Measurements from ENCODE around the gene FOSL2. TPM values are rescaled to one million over a fixed set of nuclear protein-coding genes. Genes with fewer than 3 reads are reported as not detected.

Gene FOSL2
- total and polyA plus RNA-seq, 3 donors from 2014 or later, result 14.1 to 39.7 (median 24.3) TPM

DNA sequence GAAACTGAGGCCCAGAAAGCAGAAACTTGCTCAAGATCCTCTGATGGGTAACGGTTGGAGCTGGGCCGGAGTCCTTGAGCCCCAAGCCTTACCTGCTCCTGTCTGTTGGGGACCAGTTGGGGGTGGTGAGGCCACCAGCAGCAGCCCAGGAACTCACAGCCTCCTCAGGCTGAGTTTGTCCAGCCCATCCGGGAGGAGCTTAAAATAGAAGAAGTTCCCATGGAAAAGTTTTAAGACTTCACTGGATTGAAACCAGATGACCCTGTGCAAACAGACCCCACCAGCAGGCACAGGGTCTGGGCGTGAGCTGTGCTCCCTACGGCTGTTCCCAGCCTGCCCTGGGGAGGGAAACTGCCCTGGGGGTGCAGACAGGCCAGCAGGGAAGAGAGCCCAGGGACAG is 40.6 kb upstream of the FOSL2 start:
- intact Hi-C loops (cut with DNase I; ENCODE audit: low total_unique reads), result no loop called here
- Histone ChIP-seq H3K27me3 (no peaks in the 10 kb centered on the region), H3K36me3 (ENCODE audit: low read depth, missing control alignments) (no peaks in the 10 kb centered on the region), H3K9me3 (no peaks in the 10 kb centered on the region), H3K27ac (peak overlapping the region in 1 of 2 donors; percentile 1), H3K4me3 (no peak overlapping the region), H3K4me1 (peaks cover 25% of the 10 kb centered on the region)
- no peak for DNase-seq
- TF ChIP-seq CTCF (IDR thresholded peaks at IDR 0.05) (no peak), POLR2A (IDR thresholded peaks at IDR 0.05) (no peak)
- 67 to 79% methylated on average over 5 of the region's 5 CpGs for WGBS, 2 donors

GRCh38 chr2:28352610-28353195 is 40.0 kb upstream of the FOSL2 start:
- Histone ChIP-seq H3K4me3 (no peak overlapping the region), H3K27ac (peak overlapping the region in 1 of 2 donors; percentile 1), H3K9me3 (no peaks in the 10 kb centered on the region), H3K27me3 (no peaks in the 10 kb centered on the region), H3K36me3 (ENCODE audit: low read depth, missing control alignments) (no peaks in the 10 kb centered on the region), H3K4me1 (peaks cover 23% of the 10 kb centered on the region)
- intact Hi-C loops (cut with DNase I; ENCODE audit: low total_unique reads), result no loop called here
- DNase-seq, result no peak
- TF ChIP-seq CTCF (IDR thresholded peaks at IDR 0.05) (no peak), POLR2A (IDR thresholded peaks at IDR 0.05) (no peak)
- WGBS, 2 donors, result 80 to 85% methylated on average over 16 of the region's 16 CpGs

GRCh38 chr2:28354920-28355520 is 37.6 kb upstream of the FOSL2 start:
- Histone ChIP-seq H3K4me3 (no peak overlapping the region), H3K27me3 (no peaks in the 10 kb centered on the region), H3K27ac (peak overlapping the region; percentile 83 to 84), H3K36me3 (ENCODE audit: low read depth, missing control alignments) (no peaks in the 10 kb centered on the region), H3K9me3 (no peaks in the 10 kb centered on the region), H3K4me1 (peaks cover 19% of the 10 kb centered on the region)
- WGBS, 2 donors, result 91 to 95% methylated on average over 10 of the region's 10 CpGs
- TF ChIP-seq CTCF (IDR thresholded peaks at IDR 0.05), result no peak
- no peak for TF ChIP-seq POLR2A (IDR thresholded peaks at IDR 0.05)
- intact Hi-C loops (cut with DNase I; ENCODE audit: low total_unique reads), result no loop called here
- no peak for DNase-seq

DNA sequence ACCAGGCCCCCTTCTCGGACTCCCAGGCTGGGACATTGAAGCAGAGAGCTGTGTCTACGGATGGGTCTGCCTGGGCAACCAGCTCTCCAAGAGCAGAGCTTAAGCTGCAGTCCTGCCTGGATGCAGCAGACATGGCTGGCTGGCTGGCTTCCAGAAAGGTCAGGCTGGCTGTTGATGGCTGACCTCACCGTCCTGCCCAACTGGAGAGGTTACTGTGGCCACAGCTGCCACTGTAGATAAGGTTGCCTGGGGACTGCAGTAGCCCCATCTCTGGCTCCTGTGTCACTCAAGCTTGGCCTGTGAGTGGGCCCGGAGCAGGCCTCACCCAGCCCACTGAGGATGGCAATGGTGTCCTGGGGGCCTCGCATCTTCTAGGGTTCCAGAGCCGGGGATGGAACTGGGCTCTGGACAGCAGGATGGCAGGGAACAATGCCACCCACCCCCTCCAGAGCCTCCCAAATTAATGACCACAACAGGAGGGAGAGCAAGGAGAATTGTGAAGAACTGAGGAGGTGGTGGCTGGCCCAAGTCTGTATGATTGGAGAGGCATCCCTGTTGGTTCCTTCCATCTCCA is 37.0 kb upstream of the FOSL2 start:
- intact Hi-C loops (cut with DNase I; ENCODE audit: low total_unique reads), result no loop called here
- no peaks in the 10 kb centered on the region for H3K9me3 ChIP-seq
- H3K4me3 ChIP-seq, result no peak overlapping the region
- H3K27me3 ChIP-seq, result no peaks in the 10 kb centered on the region
- peaks cover 19% of the 10 kb centered on the region for H3K4me1 ChIP-seq
- H3K27ac ChIP-seq, result peak overlapping the region; percentile 83 to 84
- TF ChIP-seq CTCF (IDR thresholded peaks at IDR 0.05) (no peak), POLR2A (IDR thresholded peaks at IDR 0.05) (no peak)
- H3K36me3 ChIP-seq (ENCODE audit: low read depth, missing control alignments), result no peaks in the 10 kb centered on the region
- peak; percentile 67 for DNase-seq
- WGBS, 2 donors, result 76 to 92% methylated on average over 2 to 6 of the region's 6 CpGs
